ENCODE data around the gene TLE4.
"Not testable (repeated sequence)": the region's sequence is repeated elsewhere in the genome, so short reads cannot be mapped to it uniquely, and the experiment has no call there.

Gene TLE4

GRCh38 chr9:79604149-79604548 lies 32.4 kb downstream of the TLE4 start:
- H3K27ac ChIP-seq, result no peak overlapping the region
- TF ChIP-seq ZFX (IDR thresholded peaks at IDR 0.05; ENCODE audit: borderline replicate concordance) (no peak), CTCF (IDR thresholded peaks at IDR 0.05) (no peak)

GRCh38 chr9:79604921-79605562 lies 33.3 kb downstream of the TLE4 start:
- no peak overlapping the region for H3K27ac ChIP-seq
- TF ChIP-seq CTCF (IDR thresholded peaks at IDR 0.05) (no peak), ZFX (IDR thresholded peaks at IDR 0.05; ENCODE audit: borderline replicate concordance) (no peak)

- H3K27ac ChIP-seq, result not testable (repeated sequence)
Measured at GRCh38 chr9:79606529-79606928, 34.8 kb downstream of the TLE4 start.

DNA sequence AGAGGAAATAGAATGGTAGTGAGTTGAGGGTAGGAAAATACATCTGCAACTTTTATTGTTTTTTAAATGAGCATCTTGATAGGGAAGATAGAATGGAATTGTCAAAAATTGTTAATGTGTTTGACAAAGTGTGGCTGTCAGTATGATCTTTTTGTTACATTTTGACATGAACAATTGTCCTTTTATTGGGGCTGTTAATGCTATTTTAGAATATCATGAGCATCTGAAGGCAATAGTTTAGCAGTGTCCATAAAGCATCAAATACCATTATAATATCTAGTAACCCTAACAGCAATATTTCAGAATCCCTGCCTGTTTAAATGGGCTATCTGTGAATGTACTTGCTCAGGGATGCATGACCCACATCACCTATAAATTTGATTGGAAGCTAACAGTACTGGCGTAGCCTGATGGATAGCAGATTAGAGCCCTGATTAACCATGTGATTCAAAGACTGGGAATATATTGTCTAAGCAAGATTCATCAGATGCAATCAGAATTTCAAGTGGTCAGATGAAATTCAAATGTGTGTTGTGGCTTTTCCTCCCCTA lies 37.8 kb downstream of the TLE4 start:
- H3K27ac ChIP-seq, result no peak overlapping the region
- TF ChIP-seq ZFX (IDR thresholded peaks at IDR 0.05; ENCODE audit: borderline replicate concordance), result no peak
- no peak for TF ChIP-seq CTCF (IDR thresholded peaks at IDR 0.05)

DNA sequence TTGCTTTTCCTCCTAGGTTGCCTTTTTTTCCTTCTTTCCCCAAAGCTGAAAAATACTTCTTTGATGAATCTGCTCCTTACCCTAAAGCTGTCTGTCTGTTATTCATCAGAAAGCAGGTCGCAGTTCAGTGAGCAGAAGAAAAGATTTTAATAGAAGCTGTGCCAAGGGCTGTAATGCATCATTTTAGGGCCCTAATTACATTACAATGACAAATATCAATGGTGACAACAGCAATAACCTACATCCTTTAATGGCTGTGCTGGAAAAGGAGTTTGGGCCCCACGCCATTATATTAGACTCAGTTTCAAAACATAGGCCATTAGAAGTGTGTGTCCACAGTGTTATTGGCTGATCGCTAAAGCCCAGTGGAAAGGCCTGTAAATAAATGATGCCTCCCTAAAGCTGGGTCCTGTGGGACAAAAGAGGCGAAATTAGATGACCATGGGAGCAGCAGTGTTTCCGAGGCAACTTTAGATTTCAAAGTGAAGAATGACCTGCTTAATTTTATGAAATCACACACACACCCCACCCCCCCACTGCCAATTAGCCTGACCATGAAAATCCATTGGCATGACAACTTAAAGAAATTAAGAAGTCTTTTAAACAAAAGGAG lies 38.4 kb downstream of the TLE4 start:
- TF ChIP-seq CTCF (IDR thresholded peaks at IDR 0.05), result no peak

DNA sequence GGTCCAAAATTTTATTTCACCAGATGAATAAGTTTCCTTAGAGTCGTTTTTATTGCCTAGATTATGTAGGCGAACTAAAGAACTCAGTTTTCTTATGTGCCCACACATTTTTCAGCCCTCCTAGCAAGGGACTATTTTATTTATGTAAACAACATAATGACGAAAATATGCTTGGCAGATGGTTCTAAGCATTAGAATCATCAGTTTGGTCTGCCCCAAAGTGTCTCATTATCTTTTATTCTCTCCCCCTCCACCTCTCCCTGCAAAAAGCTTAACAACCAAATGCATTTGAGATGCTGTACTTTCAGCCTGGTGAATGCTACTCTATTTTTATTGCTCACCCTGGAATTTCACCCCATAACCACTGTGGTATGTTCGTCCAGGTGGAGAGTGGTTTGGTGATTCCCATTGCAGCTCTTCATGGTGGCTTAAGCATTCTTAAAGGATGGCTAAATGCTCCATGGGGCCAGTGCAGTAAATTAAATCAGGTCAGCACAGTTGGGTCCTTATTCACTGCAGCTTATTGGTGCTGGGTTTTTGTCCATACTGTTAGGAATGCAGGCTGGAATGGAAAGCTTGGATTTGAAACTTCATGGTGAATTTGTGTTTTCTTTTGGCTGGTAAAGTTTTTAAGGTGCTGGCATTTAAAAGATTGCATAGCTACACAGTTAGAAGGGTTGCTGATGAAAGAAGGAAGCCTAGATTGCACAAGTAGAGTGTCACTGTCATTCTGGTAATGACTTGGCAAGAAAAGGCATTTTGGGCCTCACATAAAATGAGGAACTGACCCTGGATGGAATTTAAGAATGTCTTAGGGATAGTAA lies 39.2 kb downstream of the TLE4 start:
- TF ChIP-seq CTCF (IDR thresholded peaks at IDR 0.05) (no peak), ZFX (IDR thresholded peaks at IDR 0.05; ENCODE audit: borderline replicate concordance) (no peak)
- no peak overlapping the region for H3K27ac ChIP-seq

More for the DNA sequence above, 38.4 kb downstream of the TLE4 start:
- no peak overlapping the region for H3K27ac ChIP-seq

- no peak overlapping the region for H3K27ac ChIP-seq
- no peak for TF ChIP-seq CTCF (IDR thresholded peaks at IDR 0.05)
- no peak for TF ChIP-seq ZFX (IDR thresholded peaks at IDR 0.05; ENCODE audit: borderline replicate concordance)
Measured at GRCh38 chr9:79613145-79613544, 41.4 kb downstream of the TLE4 start.
